Measurements from ENCODE around the gene ARMC10. TPM values are rescaled to one million over a fixed set of nuclear protein-coding genes. Genes with fewer than 3 reads are reported as not detected.

The ARMC10 gene
- total and polyA plus RNA-seq, 2 donors (not counting 3 experiments of a cell fraction or from before 2014, with no cell fraction given): 16.6 to 39.2 TPM

- POLR2A ChIA-PET: no interaction called here
- CTCF ChIA-PET: no interaction called here
- FAIRE-seq: no peak
- Histone ChIP-seq H3K9ac (replicated peaks; ENCODE audit: extremely low read depth, insufficient read depth, low read length) (no peak overlapping the region), H3K27ac (ENCODE audit: insufficient read depth, low read depth, low read length) (no peak overlapping the region), H3K79me2 (ENCODE audit: control insufficient read depth, insufficient read depth, low read length) (no peaks in the 10 kb centered on the region), H4K20me1 (replicated peaks; ENCODE audit: control insufficient read depth, extremely low read depth, insufficient read depth, low read length) (no peaks in the 10 kb centered on the region), H2AFZ (ENCODE audit: low read depth, low read length) (no peak overlapping the region), H3K4me1 (ENCODE audit: control insufficient read depth, extremely low read depth, insufficient read depth, low read length) (no peaks in the 10 kb centered on the region), H3K4me3 (replicated peaks in 1 of 3; ENCODE audit: insufficient read depth in 1 of 3, low read depth in 1 of 3, low read length in 3 of 3) (no peak overlapping the region), H3K27me3 (ENCODE audit: control insufficient read depth in 2 of 2, insufficient read depth in 2 of 2, low read length in 2 of 2) (no peaks in the 10 kb centered on the region), H3K9me1 (replicated peaks; ENCODE audit: control insufficient read depth, extremely low read depth, insufficient read depth, low read length) (no peaks in the 10 kb centered on the region), H3K36me3 (ENCODE audit: control insufficient read depth in 2 of 2, extremely low read depth in 1 of 2, insufficient read depth in 2 of 2, low read length in 2 of 2) (peaks cover 0 to 3% of the 10 kb centered on the region in 2 experiments), H3K4me2 (ENCODE audit: insufficient read depth, low read length) (no peak overlapping the region), H3K9me3 (replicated peaks; ENCODE audit: control insufficient read depth, insufficient read depth, low read length) (no peaks in the 10 kb centered on the region)
- no TSS peak for BruUV-seq (replicated peaks)
- intact Hi-C loops (cut with micrococcal nuclease) (no loop called here), dilution Hi-C loops (cut with MboI; ENCODE audit: extremely low pct_ligation_motif_present, low sequenced_read_pairs) (no loop called here)
- TF ChIP-seq CTCF (IDR thresholded peaks at IDR 0.05; ENCODE audit: extremely low read depth in 1 of 2, insufficient read depth in 1 of 2, low read depth in 1 of 2, low read length in 2 of 2) (no peak), MYC (IDR thresholded peaks at IDR 0.05; ENCODE audit: low read depth, low read length) (no peak), POLR2A (IDR thresholded peaks at IDR 0.05; ENCODE audit: low read depth, low read length) (no peak), MAX (IDR thresholded peaks at IDR 0.05; ENCODE audit: insufficient read depth, insufficient read length) (no peak), POLR2AphosphoS5 (IDR thresholded peaks at IDR 0.05; ENCODE audit: insufficient read depth, low read depth, low read length) (no peak), EZH2 (IDR thresholded peaks at IDR 0.05; ENCODE audit: borderline replicate concordance, low read depth, low read length, severe bottlenecking) (no peak), JUN (IDR thresholded peaks at IDR 0.05; ENCODE audit: borderline replicate concordance, insufficient read depth, insufficient read length, low read depth) (no peak), GATA2 (IDR thresholded peaks at IDR 0.05; ENCODE audit: insufficient read depth, insufficient read length, low read depth, low read length) (no peak), FOS (IDR thresholded peaks at IDR 0.05; ENCODE audit: borderline replicate concordance, insufficient read depth, low read length) (no peak)
- no peak for DNase-seq (ENCODE audit: low read depth, low spot score)
Observed at GRCh38 chr7:103116511-103116910, 41.6 kb downstream of the ARMC10 start.

Measured in endothelial cell of umbilical vein (primary cell).